A549 (cell line): ENCODE measurements around the gene SETD2. TPM values are rescaled to one million over a fixed set of nuclear protein-coding genes. Genes with fewer than 3 reads are reported as not detected.

Experiments
- ATAC-seq, 2 experiments: fragments of 200-7000 bp in 1 of 2; fragments of >200 bp in 1 of 2; cut with Nextera tagmentation in 1 of 2; cut with Tn5 transposase in 1 of 2; 3 replicates each; pipeline versions ENCODE4 v1.8.0 to v1.9.1; 2018 to 2020; ENCODE audit warnings: mild to moderate bottlenecking in 1 of 2, moderate library complexity in 1 of 2
- CTCF ChIA-PET: fragments of 300-600 bp; sonication (Branson Sonifier 250); formaldehyde crosslinking; extraction: SDS; loops from one replicate; lab custom pipeline; 2021; ENCODE audit warnings: antibody characterized with exemption, inconsistent platforms; lab: Yijun Ruan, JAX
- POLR2A ChIA-PET: fragments of 350-600 bp; formaldehyde crosslinking; extraction: SDS; loops from one replicate; lab custom pipeline; 2021; ENCODE audit warnings: antibody characterized with exemption, inconsistent platforms; lab: Yijun Ruan, JAX
- DNase-seq, 2 experiments: peaks; one replicate each; pipeline versions ENCODE4 v3.0.0 to v3.0.0-alpha.2; 2011 to 2016; ENCODE audit warnings: low read depth in 1 of 2, low spot score in 1 of 2
- FAIRE-seq: peaks from 2 replicates; lab custom pipeline; 2011; peaks lifted over from hg19 to GRCh38; lab: Jason Lieb, UNC
- H3K27ac ChIP-seq, 2 experiments: fragments of >200 bp; sonication (Bioruptor Twin); formaldehyde crosslinking; 3 replicates each; pipeline ENCODE4 v1.5.1; 2016 to 2017
- H3K4me1 ChIP-seq: fragments of >200 bp; sonication (Bioruptor Twin); formaldehyde crosslinking; 3 replicates; pipeline ENCODE4 v1.6.1; 2016
- H3K4me2 ChIP-seq: fragments of >200 bp; sonication (Bioruptor Twin); formaldehyde crosslinking; 3 replicates; pipeline ENCODE4 v1.6.1; 2016
- H3K4me3 ChIP-seq: fragments of >200 bp; sonication (Bioruptor Twin); formaldehyde crosslinking; 3 replicates; pipeline ENCODE4 v1.5.1; 2016
- H3K9me3 ChIP-seq: fragments of >200 bp; sonication (Bioruptor Twin); formaldehyde crosslinking; 3 replicates; pipeline ENCODE4 v1.6.1; 2016
- CBX2 ChIP-seq: fragments of 200-600 bp; sonication (generic); IDR thresholded peaks from 2 replicates; pipeline ENCODE4 v1.6.1; 2016; ENCODE audit warnings: low read depth, mild to moderate bottlenecking, borderline replicate concordance
- CBX8 ChIP-seq: fragments of 200-600 bp; sonication (generic); IDR thresholded peaks from 2 replicates; pipeline ENCODE4 v1.6.1; 2016
- CEBPB ChIP-seq, 2 experiments: fragments of >200 bp in 1 of 2; sonication (Bioruptor Twin) in 1 of 2; formaldehyde crosslinking in 1 of 2; IDR thresholded peaks; 2 replicates each; pipeline ENCODE4 v1.6.1; 2012 to 2016
- EHF ChIP-seq: fragments of 250-450 bp; sonication (Bioruptor Pico); IDR thresholded peaks from 2 replicates; pipeline ENCODE4 v1.5.0; 2020; ENCODE audit warnings: mild to moderate bottlenecking
- EHMT2 ChIP-seq: fragments of 200-600 bp; sonication (generic); IDR thresholded peaks from 2 replicates; pipeline ENCODE4 v1.6.1; 2016; ENCODE audit warnings: antibody characterized with exemption, low read depth, mild to moderate bottlenecking, moderate library complexity
- EP300 ChIP-seq, 2 experiments: fragments of >200 bp; sonication (Bioruptor Twin); formaldehyde crosslinking; IDR thresholded peaks; 2 replicates in 1 of 2; 3 replicates in 1 of 2; pipeline ENCODE4 v1.6.1; 2016 to 2017
- FOSB ChIP-seq: fragments of 250-450 bp; sonication (Bioruptor Pico); IDR thresholded peaks from 2 replicates; pipeline ENCODE4 v1.5.0; 2020; ENCODE audit warnings: mild to moderate bottlenecking, moderate library complexity
- FOSL2 ChIP-seq, 2 experiments: fragments of 450-650 bp in 1 of 2; fragments of >200 bp in 1 of 2; sonication (Bioruptor Twin) in 1 of 2; formaldehyde crosslinking; IDR thresholded peaks; 2 replicates each; pipeline versions ENCODE4 v1.5.0 to v1.6.1; 2016 to 2020; ENCODE audit warnings: mild to moderate bottlenecking in 1 of 2, moderate library complexity in 1 of 2
- HOXA7 ChIP-seq: fragments of 250-450 bp; sonication (Bioruptor Pico); IDR thresholded peaks from 2 replicates; pipeline ENCODE4 v1.5.0; 2020; ENCODE audit warnings: mild to moderate bottlenecking, moderate library complexity
- JUN ChIP-seq, 2 experiments: fragments of >200 bp; sonication (Bioruptor Twin); formaldehyde crosslinking; IDR thresholded peaks; 2 replicates in 1 of 2; 3 replicates in 1 of 2; pipeline ENCODE4 v1.6.1; 2016 to 2017
- KDM1A ChIP-seq: fragments of 200-600 bp; sonication (generic); IDR thresholded peaks from 2 replicates; pipeline ENCODE4 v1.6.1; 2016; ENCODE audit warnings: low read depth, mild to moderate bottlenecking
- KDM5A ChIP-seq: fragments of 200-600 bp; sonication (generic); IDR thresholded peaks from 2 replicates; pipeline ENCODE4 v1.6.1; 2016; ENCODE audit warnings: antibody characterized with exemption, mild to moderate bottlenecking
- MAX ChIP-seq: IDR thresholded peaks from 2 replicates; pipeline ENCODE4 v1.6.1; 2012
- MYC ChIP-seq: IDR thresholded peaks from 2 replicates; pipeline ENCODE4 v1.6.1; 2012; ENCODE audit warnings: mild to moderate bottlenecking, inconsistent platforms, low read length, improper control_type of control experiment, borderline replicate concordance
- NPAS2 ChIP-seq: fragments of 250-450 bp; sonication (Bioruptor Pico); IDR thresholded peaks from 2 replicates; pipeline ENCODE4 v1.8.0; 2022; ENCODE audit warnings: mild to moderate bottlenecking, moderate library complexity, borderline replicate concordance
- PBX3 ChIP-seq: IDR thresholded peaks from 2 replicates; pipeline ENCODE4 v1.6.1; 2012
- PHF8 ChIP-seq: fragments of 200-600 bp; sonication (generic); IDR thresholded peaks from 2 replicates; pipeline ENCODE4 v1.6.1; 2016; ENCODE audit warnings: low read depth, mild to moderate bottlenecking, antibody characterized with exemption, moderate library complexity, borderline replicate concordance
- RAD21 ChIP-seq, 2 experiments: fragments of >200 bp in 1 of 2; sonication (Bioruptor Twin) in 1 of 2; formaldehyde crosslinking in 1 of 2; IDR thresholded peaks in 1 of 2; conservative IDR thresholded peaks in 1 of 2; 2 replicates in 1 of 2; 3 replicates in 1 of 2; pipeline ENCODE4 v1.6.1; 2012 to 2018; ENCODE audit warnings: inconsistent platforms in 1 of 2
- RCOR1 ChIP-seq: fragments of 150-350 bp; IDR thresholded peaks from 2 replicates; pipeline ENCODE4 v1.6.1; 2014; ENCODE audit warnings: antibody characterized with exemption, low read length, low read depth
- SMC3 ChIP-seq: fragments of >200 bp; sonication (Bioruptor Twin); formaldehyde crosslinking; IDR thresholded peaks from 3 replicates; pipeline ENCODE4 v1.6.1; 2018; ENCODE audit warnings: inconsistent platforms
- TP53 ChIP-seq: fragments of 250-450 bp; sonication (Bioruptor Pico); IDR thresholded peaks from 2 replicates; pipeline ENCODE4 v1.5.0; 2021; ENCODE audit warnings: mild to moderate bottlenecking, moderate library complexity
- USF2 ChIP-seq: fragments of 450-650 bp; IDR thresholded peaks from 2 replicates; pipeline ENCODE4 v1.6.1; 2014; ENCODE audit warnings: antibody characterized with exemption
- ZFP36 ChIP-seq: fragments of 450-650 bp; IDR thresholded peaks from 2 replicates; pipeline ENCODE4 v1.6.1; 2014; ENCODE audit warnings: borderline replicate concordance; ENCODE audit not compliant: partially characterized antibody
- ZNF302 ChIP-seq: fragments of 250-450 bp; sonication (Bioruptor Pico); IDR thresholded peaks from 2 replicates; pipeline ENCODE4 v1.9.0; 2021; ENCODE audit warnings: inconsistent platforms, mild to moderate bottlenecking, moderate library complexity
- ZSCAN20 ChIP-seq: fragments of 250-450 bp; sonication (Bioruptor Pico); IDR thresholded peaks from 2 replicates; pipeline ENCODE4 v1.8.0; 2022; ENCODE audit warnings: mild to moderate bottlenecking, moderate library complexity
- polyA plus RNA-seq, 4 experiments: library from polyadenylated mRNA; depleted of rRNA in 3 of 4; stranded (reverse); fragments of >200 nt; fragmentation: RNase III in 1 of 4; extraction: RNeasy Plus Mini Kit Qiagen cat#74134 plus additional on column Dnase treatment in 1 of 4; gene quantifications; 2 replicates in 3 of 4; 3 replicates in 1 of 4; pipeline ENCODE4 v1.2.3, GENCODE V29; 2011 to 2017
- TF ChIP-seq, protein P1 (sequence below): fragments of 150-350 bp; IDR thresholded peaks from 2 replicates; pipeline ENCODE4 v1.6.1; 2014; ENCODE audit warnings: low read depth, mild to moderate bottlenecking, low read length

The SETD2 gene
- polyA plus RNA-seq, 2 of the 4 experiments (the other 2 are of a cell fraction) = 16.8 to 26.1 TPM

- ChIA-PET CTCF (no interaction called here), POLR2A (no interaction called here)
- no peak for FAIRE-seq
- Histone ChIP-seq H3K4me1 (no peaks in the 10 kb centered on the region), H3K4me2 (no peak overlapping the region), H3K27ac (no peak overlapping the region), H3K9me3 (no peaks in the 10 kb centered on the region), H3K4me3 (no peak overlapping the region)
- no peak for ATAC-seq
- DNase-seq = no peak
- TF ChIP-seq CEBPB (IDR thresholded peaks at IDR 0.05) (no peak), RCOR1 (no peak), FOSB (CRISPR knock-in tag) (no peak), NPAS2 (CRISPR knock-in tag) (no peak), EP300 (IDR thresholded peaks at IDR 0.05) (no peak), CBX8 (no peak), ZSCAN20 (no peak), PBX3 (no peak), USF2 (no peak), EHMT2 (no peak), TP53 (CRISPR knock-in tag) (no peak), PHF8 (no peak), CBX2 (no peak), HOXA7 (no peak), SMC3 (no peak), JUN (IDR thresholded peaks at IDR 0.05) (no peak), MAX (no peak)
- TF ChIP-seq, protein P1, sequence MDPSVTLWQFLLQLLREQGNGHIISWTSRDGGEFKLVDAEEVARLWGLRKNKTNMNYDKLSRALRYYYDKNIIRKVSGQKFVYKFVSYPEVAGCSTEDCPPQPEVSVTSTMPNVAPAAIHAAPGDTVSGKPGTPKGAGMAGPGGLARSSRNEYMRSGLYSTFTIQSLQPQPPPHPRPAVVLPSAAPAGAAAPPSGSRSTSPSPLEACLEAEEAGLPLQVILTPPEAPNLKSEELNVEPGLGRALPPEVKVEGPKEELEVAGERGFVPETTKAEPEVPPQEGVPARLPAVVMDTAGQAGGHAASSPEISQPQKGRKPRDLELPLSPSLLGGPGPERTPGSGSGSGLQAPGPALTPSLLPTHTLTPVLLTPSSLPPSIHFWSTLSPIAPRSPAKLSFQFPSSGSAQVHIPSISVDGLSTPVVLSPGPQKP = no peak
Observed at GRCh38 chr3:47015151-47015550, 148.8 kb downstream of the SETD2 start.

DNA sequence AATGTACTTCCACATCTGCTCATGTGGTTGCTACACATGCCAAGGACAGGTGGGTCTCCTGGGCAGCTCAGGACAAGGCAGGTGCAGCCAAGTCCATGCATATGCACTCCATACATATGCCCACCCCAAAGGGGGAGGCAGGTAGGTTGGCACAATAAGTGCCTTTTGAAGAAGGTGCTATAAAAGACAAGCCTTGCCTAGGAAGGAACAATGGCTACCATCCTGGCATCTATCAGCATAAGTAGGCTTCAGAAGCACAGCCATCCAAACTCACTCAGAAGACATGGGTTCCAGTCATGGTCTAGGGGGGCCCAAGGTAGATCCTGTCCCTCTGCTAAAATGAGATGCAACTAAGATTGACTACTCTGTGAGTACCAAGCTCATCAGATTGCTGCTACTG lies 149.9 kb downstream of the SETD2 start:
- CTCF ChIA-PET = no interaction called here
- ATAC-seq (no peak), DNase-seq (no peak), FAIRE-seq (no peak)
- POLR2A ChIA-PET = no interaction called here
- Histone ChIP-seq H3K27ac (no peak overlapping the region), H3K4me3 (no peak overlapping the region), H3K4me2 (no peak overlapping the region), H3K4me1 (no peaks in the 10 kb centered on the region), H3K9me3 (no peaks in the 10 kb centered on the region)
- no peak for TF ChIP-seq MAX
- TF ChIP-seq PBX3 = no peak
- TF ChIP-seq RAD21 (conservative IDR thresholded peaks at IDR 0.05 in 1 of 2, IDR thresholded peaks at IDR 0.05 in 1 of 2) = no peak
- TF ChIP-seq EHF (CRISPR knock-in tag) = no peak
- no peak for TF ChIP-seq MYC
- no peak for TF ChIP-seq KDM5A
- no peak for TF ChIP-seq KDM1A
- no peak for TF ChIP-seq ZNF302 (CRISPR knock-in tag)
- no peak for TF ChIP-seq FOSL2 (IDR thresholded peaks at IDR 0.05)
- no peak for TF ChIP-seq FOSL2 (CRISPR knock-in tag; IDR thresholded peaks at IDR 0.05)
- no peak for TF ChIP-seq NPAS2 (CRISPR knock-in tag)
- no peak for TF ChIP-seq ZFP36
